A549 treated with GW870086 at 1 μM for 4 hours (cell line): ENCODE results near the gene CDK2. TPM values are rescaled to one million over a fixed set of nuclear protein-coding genes. Genes with fewer than 3 reads are reported as not detected.

Experiments
- total RNA-seq: library from RNA; stranded (reverse); fragments of 200-300 nt; extraction: Qiagen RNA extraction; gene quantifications from 5 replicates; pipeline ENCODE4 v1.2.3, GENCODE V29; 2022; ENCODE audit warnings: low read depth

Gene CDK2
- total RNA-seq: 49.1 to 57.5 TPM (median 55.2 TPM) in 5 replicates

GRCh38 chr12:55966408-55967281 lies at the start of gene CDK2:
Gene CDK2, plus strand, starts transcription at chr12:55966830. Its CDS starts 179 bp downstream, at chr12:55967009.

GRCh38 chr12:55927588-55928502 lies 38.8 kb upstream of the CDK2 start, which contains the start of gene PYM1:
Gene PYM1, minus strand, starts transcription at chr12:55927894. Its CDS starts 133 bp downstream, at chr12:55927761.

GRCh38 chr12:55930771-55931316 lies 35.8 kb upstream of the CDK2 start, which contains the start of gene DGKA:
Gene DGKA, plus strand, starts transcription at chr12:55931162. Its CDS starts 5,342 bp downstream, at chr12:55936504.

GRCh38 chr12:55965941-55966407 lies 656 bp upstream of the CDK2 start, which contains the start of gene PMEL:
Gene PMEL, minus strand, starts transcription at chr12:55966042. Its CDS starts 31 bp downstream, at chr12:55966011.

GRCh38 chr12:55973599-55974307 lies 7.1 kb downstream of the CDK2 start, which contains the start of gene RAB5B:
Gene RAB5B, plus strand, starts transcription at chr12:55974078. Its CDS starts 12,883 bp downstream, at chr12:55986961.

GRCh38 chr12:55996715-55997534 lies 30.3 kb downstream of the CDK2 start, which contains the start of gene SUOX:
Gene SUOX, plus strand, starts transcription at chr12:55997276. Its CDS starts 4,946 bp downstream, at chr12:56002222.

GRCh38 chr12:56020423-56021184 lies 54.0 kb downstream of the CDK2 start, which contains the start of gene IKZF4:
Gene IKZF4, plus strand, starts transcription at chr12:56021043. Its CDS starts 451 bp downstream, at chr12:56021494.

Other genes starting within 250 kb of the CDK2 start
- gene RDH5, start 246.4 kb upstream of the CDK2 start, total RNA-seq: 1.3 to 2.5 TPM (median 2.4 TPM) in 5 replicates
- gene CD63, start 237.8 kb upstream of the CDK2 start, total RNA-seq: 622 to 709 TPM (median 693 TPM) in 5 replicates
- gene GDF11, start 223.7 kb upstream of the CDK2 start, total RNA-seq: 2.6 to 4.8 TPM (median 4.0 TPM) in 5 replicates
- 90.9 to 132 TPM (median 96.1 TPM) in 5 replicates for gene SARNP, start 149.1 kb upstream of the CDK2 start, total RNA-seq
- 77.5 to 113 TPM (median 101 TPM) in 5 replicates for gene ORMDL2, start 148.8 kb upstream of the CDK2 start, total RNA-seq
- gene DNAJC14, start 137.2 kb upstream of the CDK2 start, total RNA-seq: 17.2 to 24.5 TPM (median 22.0 TPM) in 5 replicates
- 0.16 to 0.49 TPM (median 0.32 TPM) in 5 replicates for gene MMP19, start 123.9 kb upstream of the CDK2 start, total RNA-seq
- 35.6 to 43.1 TPM (median 39.1 TPM) in 5 replicates for gene PYM1, start 38.9 kb upstream of the CDK2 start, total RNA-seq
- gene DGKA, start 35.7 kb upstream of the CDK2 start, total RNA-seq: 17.0 to 28.7 TPM (median 21.1 TPM) in 5 replicates
- gene PMEL, start 788 bp upstream of the CDK2 start, total RNA-seq: 0.68 to 1.4 TPM (median 0.88 TPM) in 5 replicates
- 24.4 to 34.1 TPM (median 32.7 TPM) in 5 replicates for gene RAB5B, start 7.2 kb downstream of the CDK2 start, total RNA-seq
- gene SUOX, start 30.4 kb downstream of the CDK2 start, total RNA-seq: 7.5 to 9.4 TPM (median 9.2 TPM) in 5 replicates
- 1.7 to 3.9 TPM (median 2.9 TPM) in 5 replicates for gene IKZF4, start 54.2 kb downstream of the CDK2 start, total RNA-seq
- 700 to 893 TPM (median 717 TPM) in 5 replicates for gene RPS26, start 75.1 kb downstream of the CDK2 start, total RNA-seq
- 0.95 to 3.0 TPM (median 1.4 TPM) in 5 replicates for gene ERBB3, start 113.3 kb downstream of the CDK2 start, total RNA-seq
- 283 to 329 TPM (median 289 TPM) in 5 replicates for gene PA2G4, start 137.7 kb downstream of the CDK2 start, total RNA-seq
- 5,218 to 5,761 TPM (median 5,566 TPM) in 5 replicates for gene RPL41, start 149.8 kb downstream of the CDK2 start, total RNA-seq
- 2.4 to 3.6 TPM (median 2.6 TPM) in 5 replicates for gene ZC3H10, start 151.4 kb downstream of the CDK2 start, total RNA-seq
- 63.1 to 68.1 TPM (median 65.7 TPM) in 5 replicates for gene ESYT1, start 161.4 kb downstream of the CDK2 start, total RNA-seq
- 72.9 to 93.3 TPM (median 80.4 TPM) in 5 replicates for gene MYL6B, start 185.8 kb downstream of the CDK2 start, total RNA-seq
- gene MYL6, start 191.5 kb downstream of the CDK2 start, total RNA-seq: 2,118 to 2,979 TPM (median 2,161 TPM) in 5 replicates
- 27.3 to 35.8 TPM (median 34.5 TPM) in 5 replicates for gene SMARCC2, start 222.7 kb downstream of the CDK2 start, total RNA-seq